ENCODE data around the gene NAPA. TPM values are rescaled to one million over a fixed set of nuclear protein-coding genes. Genes with fewer than 3 reads are reported as not detected.

Gene NAPA
- total RNA-seq, 1 experiment from 2014 or later, result 61.3 TPM

GRCh38 chr19:47518139-47518538, 3.3 kb upstream of the NAPA start:
- H3K27me3 Mint-ChIP-seq (ENCODE audit: low read depth), result no peaks in the 10 kb centered on the region
- CTCF ChIA-PET, result interaction anchor here (0.7 to 5.1 kb wide), 2 partner anchors 10 to 82 kb away, joined by 3 to 39 read pairs; no protein-coding TSS in a partner anchor
- H3K36me3 Mint-ChIP-seq, result no peaks in the 10 kb centered on the region
- H3K27ac Mint-ChIP-seq, result no peak overlapping the region
- no peaks in the 10 kb centered on the region for H3K9me3 Mint-ChIP-seq
- TF ChIP-seq ZBTB43 (CRISPR knock-in tag; IDR thresholded peaks at IDR 0.05) (no peak), ZNF121 (CRISPR knock-in tag; IDR thresholded peaks at IDR 0.05) (no peak), FOXK1 (CRISPR knock-in tag; IDR thresholded peaks at IDR 0.05) (no peak), ZNF317 (CRISPR knock-in tag; IDR thresholded peaks at IDR 0.05; ENCODE audit: borderline replicate concordance, low read depth) (no peak), SOX15 (CRISPR knock-in tag; IDR thresholded peaks at IDR 0.05) (no peak), PREB (CRISPR knock-in tag; IDR thresholded peaks at IDR 0.05; ENCODE audit: borderline replicate concordance) (no peak), ZSCAN18 (CRISPR knock-in tag; IDR thresholded peaks at IDR 0.05) (no peak)
- H3K4me3 Mint-ChIP-seq, result no peak overlapping the region
- DNase-seq (ENCODE audit: low spot score), result no peak
- H3K4me1 Mint-ChIP-seq, result peaks cover 28% of the 10 kb centered on the region
- ATAC-seq, result no peak
- POLR2A ChIA-PET, result no interaction called here

- no peak for DNase-seq (ENCODE audit: low spot score)
- ChIA-PET POLR2A (no interaction called here), CTCF (interaction anchor here (1.0 to 1.5 kb wide), 2 partner anchors 77 to 185 kb away, joined by 3 to 5 read pairs; no protein-coding TSS in a partner anchor)
- Mint-ChIP-seq H3K4me3 (peak overlapping the region; percentile 97), H3K27ac (peak overlapping the region; percentile 96), H3K36me3 (no peaks in the 10 kb centered on the region), H3K27me3 (ENCODE audit: low read depth) (no peaks in the 10 kb centered on the region), H3K4me1 (peaks cover 30% of the 10 kb centered on the region), H3K9me3 (no peaks in the 10 kb centered on the region)
- TF ChIP-seq IRF1 (CRISPR knock-in tag; IDR thresholded peaks at IDR 0.05), result no peak
- TF ChIP-seq ARID4B (CRISPR knock-in tag; IDR thresholded peaks at IDR 0.05; ENCODE audit: borderline replicate concordance), result 0 out of 2 replicates have a peak, but pooled peaks have one; percentile 35
- ATAC-seq, result no peak
These were observed 553 bp downstream of the NAPA start for GRCh38 chr19:47514151-47514868.

- H3K27ac Mint-ChIP-seq, result peak overlapping the region; percentile 92
- peak overlapping the region; percentile 97 for H3K4me3 Mint-ChIP-seq
- no peak for ATAC-seq
- ChIA-PET CTCF (interaction anchor here (5.7 kb wide), 1 partner anchor 77 kb away, joined by 41 read pairs; no protein-coding TSS in a partner anchor), POLR2A (interaction anchor here (0.6 kb wide), 1 partner anchor 401 kb away, joined by 3 read pairs; no protein-coding TSS in a partner anchor)
- H3K27me3 Mint-ChIP-seq (ENCODE audit: low read depth), result no peaks in the 10 kb centered on the region
- peaks cover 30% of the 10 kb centered on the region for H3K4me1 Mint-ChIP-seq
- no peak for DNase-seq (ENCODE audit: low spot score)
- H3K9me3 Mint-ChIP-seq, result no peaks in the 10 kb centered on the region
- H3K36me3 Mint-ChIP-seq, result no peaks in the 10 kb centered on the region
- no peak for TF ChIP-seq CDX4 (CRISPR knock-in tag; IDR thresholded peaks at IDR 0.05; ENCODE audit: borderline replicate concordance)
- no peak for TF ChIP-seq AR (CRISPR knock-in tag; IDR thresholded peaks at IDR 0.05)
- TF ChIP-seq CTCF (IDR thresholded peaks at IDR 0.05), result no peak
- no peak for TF ChIP-seq HMGA2 (CRISPR knock-in tag; IDR thresholded peaks at IDR 0.05)
- TF ChIP-seq TCF7 (CRISPR knock-in tag; IDR thresholded peaks at IDR 0.05; ENCODE audit: low read depth), result no peak
- no peak for TF ChIP-seq SP1 (CRISPR knock-in tag; conservative IDR thresholded peaks at IDR 0.05)
These were observed 1.9 kb downstream of the NAPA start for GRCh38 chr19:47512948-47513319.
